OCI-LY7 (cell line): Measurements from ENCODE around the gene SV2B. TPM values are rescaled to one million over a fixed set of nuclear protein-coding genes. Genes with fewer than 3 reads are reported as not detected.

Experiments
- BruUV-seq: library from RNA; stranded (reverse); fragments of 400-500 nt; replicated peaks from 2 replicates; lab custom pipeline; 2021; lab: Mats Ljungman, UMichigan
- CTCF ChIA-PET: fragments of 300-600 bp; sonication (Branson Sonifier 250); formaldehyde crosslinking; loops from one replicate; lab custom pipeline; 2022; ENCODE audit warnings: antibody characterized with exemption; ENCODE audit not compliant: unreplicated experiment; lab: Charles Lee
- POLR2A ChIA-PET: fragments of 300-600 bp; sonication (Branson Sonifier 250); formaldehyde crosslinking; loops from one replicate; lab custom pipeline; 2022; ENCODE audit warnings: antibody characterized with exemption; lab: Charles Lee
- DNase-seq: peaks from one replicate; pipeline ENCODE4 v3.0.0-alpha.2; 2015; ENCODE audit warnings: low spot score
- H2AFZ ChIP-seq: fragments of 200-600 bp; sonication (generic), shearing (Covaris generic); 2 replicates; pipeline ENCODE4 v1.6.1; 2014; ENCODE audit warnings: mild to moderate bottlenecking, antibody characterized with exemption, low read length, moderate library complexity
- H3K27ac ChIP-seq: fragments of 200-600 bp; sonication (generic); 2 replicates; pipeline ENCODE4 v1.5.1; 2014; ENCODE audit warnings: mixed run types, low read depth, mild to moderate bottlenecking, moderate library complexity, low read length, inconsistent platforms; ENCODE audit not compliant: poor library complexity, severe bottlenecking
- H3K36me3 ChIP-seq: fragments of 200-600 bp; sonication (generic); 2 replicates; pipeline ENCODE4 v1.6.1; 2014; ENCODE audit warnings: mild to moderate bottlenecking, antibody characterized with exemption, low read length, moderate library complexity, mixed read lengths; ENCODE audit not compliant: insufficient read depth
- H3K4me1 ChIP-seq: fragments of 200-600 bp; sonication (generic); 2 replicates; pipeline ENCODE4 v1.5.1; 2014; ENCODE audit warnings: mild to moderate bottlenecking, low read length; ENCODE audit not compliant: insufficient read depth, poor library complexity, severe bottlenecking
- H3K4me2 ChIP-seq: fragments of 200-600 bp; sonication (generic); 2 replicates; pipeline ENCODE4 v1.6.1; 2014; ENCODE audit warnings: mild to moderate bottlenecking, low read length
- H3K4me3 ChIP-seq: fragments of 200-600 bp; sonication (generic); 2 replicates; pipeline ENCODE4 v1.5.1; 2014; ENCODE audit warnings: mild to moderate bottlenecking, low read depth, low read length; ENCODE audit not compliant: poor library complexity, severe bottlenecking
- H3K79me2 ChIP-seq: fragments of 200-600 bp; sonication (generic); 2 replicates; pipeline ENCODE4 v1.6.1; 2016; ENCODE audit warnings: low read depth, mild to moderate bottlenecking, low read length, moderate library complexity, mixed read lengths; ENCODE audit not compliant: insufficient read depth
- H3K9me2 ChIP-seq: fragments of 200-600 bp; sonication (generic); 2 replicates; pipeline ENCODE4 v1.6.1; 2016; ENCODE audit warnings: mild to moderate bottlenecking, low read length, mixed read lengths; ENCODE audit not compliant: insufficient read depth
- H3K9me3 ChIP-seq: fragments of 200-600 bp; sonication (generic); 2 replicates; pipeline ENCODE4 v1.6.1; 2014; ENCODE audit warnings: mild to moderate bottlenecking, mixed run types, low read length, mixed read lengths
- H4K20me1 ChIP-seq: fragments of 200-600 bp; sonication (generic); 2 replicates; pipeline ENCODE4 v1.6.1; 2014; ENCODE audit warnings: mild to moderate bottlenecking, antibody characterized with exemption, low read length, moderate library complexity, mixed read lengths; ENCODE audit not compliant: insufficient read depth
- EZH2phosphoT487 ChIP-seq: fragments of 200-600 bp; sonication (generic); IDR thresholded peaks from 2 replicates; pipeline ENCODE4 v1.6.1; 2018; ENCODE audit warnings: low read depth, borderline replicate concordance, mild to moderate bottlenecking, mixed run types, antibody characterized with exemption, low read length, moderate library complexity, mixed read lengths
- intact Hi-C: fragments of 100-400 bp; cut with micrococcal nuclease; formaldehyde crosslinking; loops from one replicate; pipeline ENCODE4 v1.10.0; 2022; ENCODE audit not compliant: unreplicated experiment
- total RNA-seq, 2 experiments: library from RNA; depleted of rRNA in 1 of 2; stranded (reverse); fragments of >200 nt in 1 of 2; shearing (Covaris generic) in 1 of 2; gene quantifications; 2 replicates each; pipeline ENCODE4 v1.2.3, GENCODE V29; 2014 to 2022
- TF ChIP-seq, protein P1 (sequence below): fragments of 200-600 bp; sonication (generic); conservative IDR thresholded peaks from 2 replicates; pipeline ENCODE4 v1.5.1; 2014; ENCODE audit warnings: mild to moderate bottlenecking, antibody characterized with exemption, low read length, moderate library complexity, mixed read lengths

Gene SV2B
- total RNA-seq, 2 experiments from 2014 or later = 0.15 TPM; not detected in 1

DNA sequence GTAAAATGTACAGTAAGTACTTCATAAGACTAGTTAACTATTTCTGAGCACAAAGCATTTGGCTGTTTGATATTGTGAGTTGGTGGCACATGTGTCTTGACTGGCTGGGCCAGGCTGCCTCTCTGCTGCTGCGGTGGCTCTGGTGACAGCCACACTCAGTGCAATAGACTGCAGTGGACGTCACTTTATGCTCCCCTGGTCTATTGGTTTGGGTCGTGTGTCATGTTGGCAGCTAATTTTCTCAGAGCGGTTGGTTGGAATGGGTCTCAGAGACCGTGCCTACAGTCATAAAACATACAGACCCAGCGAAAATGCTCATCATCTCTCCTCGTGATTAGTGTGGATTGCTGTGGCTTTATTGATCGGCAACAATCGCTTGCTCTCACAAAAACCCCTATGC is 71.3 kb downstream of the SV2B start:
- BruUV-seq = no TSS peak
- Histone ChIP-seq H3K27ac (no peak overlapping the region), H4K20me1 (no peaks in the 10 kb centered on the region), H2AFZ (no peak overlapping the region), H3K79me2 (no peaks in the 10 kb centered on the region), H3K4me1 (no peaks in the 10 kb centered on the region), H3K4me3 (no peak overlapping the region), H3K9me3 (no peaks in the 10 kb centered on the region), H3K36me3 (no peaks in the 10 kb centered on the region), H3K4me2 (no peak overlapping the region), H3K9me2 (no peaks in the 10 kb centered on the region)
- ChIA-PET POLR2A (no interaction called here), CTCF (no interaction called here)
- TF ChIP-seq, protein P1, sequence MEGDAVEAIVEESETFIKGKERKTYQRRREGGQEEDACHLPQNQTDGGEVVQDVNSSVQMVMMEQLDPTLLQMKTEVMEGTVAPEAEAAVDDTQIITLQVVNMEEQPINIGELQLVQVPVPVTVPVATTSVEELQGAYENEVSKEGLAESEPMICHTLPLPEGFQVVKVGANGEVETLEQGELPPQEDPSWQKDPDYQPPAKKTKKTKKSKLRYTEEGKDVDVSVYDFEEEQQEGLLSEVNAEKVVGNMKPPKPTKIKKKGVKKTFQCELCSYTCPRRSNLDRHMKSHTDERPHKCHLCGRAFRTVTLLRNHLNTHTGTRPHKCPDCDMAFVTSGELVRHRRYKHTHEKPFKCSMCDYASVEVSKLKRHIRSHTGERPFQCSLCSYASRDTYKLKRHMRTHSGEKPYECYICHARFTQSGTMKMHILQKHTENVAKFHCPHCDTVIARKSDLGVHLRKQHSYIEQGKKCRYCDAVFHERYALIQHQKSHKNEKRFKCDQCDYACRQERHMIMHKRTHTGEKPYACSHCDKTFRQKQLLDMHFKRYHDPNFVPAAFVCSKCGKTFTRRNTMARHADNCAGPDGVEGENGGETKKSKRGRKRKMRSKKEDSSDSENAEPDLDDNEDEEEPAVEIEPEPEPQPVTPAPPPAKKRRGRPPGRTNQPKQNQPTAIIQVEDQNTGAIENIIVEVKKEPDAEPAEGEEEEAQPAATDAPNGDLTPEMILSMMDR = no peak
- no peak for TF ChIP-seq EZH2phosphoT487
- no peak for DNase-seq
- intact Hi-C loops = no loop called here

DNA sequence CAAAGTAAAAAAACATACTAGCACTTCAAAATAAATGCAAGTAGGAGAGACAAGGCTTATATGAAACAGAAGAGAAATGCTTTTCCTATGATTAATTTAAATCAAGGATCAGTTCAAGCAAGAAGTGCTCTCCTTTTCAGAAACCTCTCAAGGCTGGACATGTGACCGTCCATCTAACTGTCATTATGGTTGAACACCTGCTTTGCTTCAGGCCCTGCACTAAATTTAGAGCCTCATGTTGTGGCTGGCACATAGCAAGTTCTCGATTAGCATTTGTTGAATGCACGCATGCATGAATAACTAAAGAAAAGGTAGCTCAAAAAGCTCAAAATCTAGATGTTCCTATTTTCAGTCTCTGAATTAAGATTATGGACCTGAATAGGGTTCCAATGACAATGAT is 82.0 kb downstream of the SV2B start:
- intact Hi-C loops = no loop called here
- Histone ChIP-seq H3K79me2 (no peaks in the 10 kb centered on the region), H3K36me3 (no peaks in the 10 kb centered on the region), H3K4me3 (no peak overlapping the region), H2AFZ (no peak overlapping the region), H3K4me2 (no peak overlapping the region), H3K9me3 (no peaks in the 10 kb centered on the region), H4K20me1 (no peaks in the 10 kb centered on the region), H3K9me2 (no peaks in the 10 kb centered on the region), H3K4me1 (peaks cover 6% of the 10 kb centered on the region), H3K27ac (no peak overlapping the region)
- BruUV-seq = no TSS peak
- POLR2A ChIA-PET = no interaction called here
- DNase-seq = no peak
- CTCF ChIA-PET = no interaction called here
- no peak for TF ChIP-seq EZH2phosphoT487
- TF ChIP-seq, protein P1 = no peak

DNA sequence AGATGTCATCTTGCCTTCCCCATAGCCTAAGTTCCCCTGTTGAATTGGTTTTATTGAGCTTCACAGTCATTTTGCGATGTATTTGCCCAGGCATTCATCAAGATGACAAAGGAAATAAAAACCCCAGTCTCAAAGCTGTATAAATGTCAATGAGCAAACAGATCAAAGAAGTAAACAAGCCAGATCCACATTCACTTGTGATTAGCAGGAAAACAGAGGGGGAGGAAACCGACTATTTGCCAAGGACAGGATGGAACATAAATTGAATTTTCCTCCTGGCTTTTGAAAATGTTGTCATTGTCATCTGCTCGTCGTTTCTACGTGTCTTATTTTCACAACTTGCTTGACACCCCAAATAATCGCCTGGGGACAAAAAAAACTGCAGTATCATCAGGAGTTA is 83.5 kb downstream of the SV2B start:
- POLR2A ChIA-PET = interaction anchor here (1.1 kb wide), 1 partner anchor 36 kb away, joined by 3 read pairs; no protein-coding TSS in a partner anchor
- BruUV-seq = no TSS peak
- intact Hi-C loops = no loop called here
- H2AFZ ChIP-seq = no peak overlapping the region
- no peaks in the 10 kb centered on the region for H3K79me2 ChIP-seq
- no peaks in the 10 kb centered on the region for H4K20me1 ChIP-seq
- no peak overlapping the region for H3K4me3 ChIP-seq
- H3K9me3 ChIP-seq = no peaks in the 10 kb centered on the region
- TF ChIP-seq, protein P1 = no peak
- no peak for TF ChIP-seq EZH2phosphoT487
- no peaks in the 10 kb centered on the region for H3K36me3 ChIP-seq
- no peaks in the 10 kb centered on the region for H3K9me2 ChIP-seq
- H3K4me2 ChIP-seq = no peak overlapping the region
- CTCF ChIA-PET = no interaction called here
- no peak for DNase-seq
- no peak overlapping the region for H3K27ac ChIP-seq
- H3K4me1 ChIP-seq = peaks cover 6% of the 10 kb centered on the region
